Glutamatergic neuron (in vitro differentiated cells): ENCODE data around the gene KLHL8. TPM values are rescaled to one million over a fixed set of nuclear protein-coding genes. Genes with fewer than 3 reads are reported as not detected.
"Not testable (repeated sequence)": the region's sequence is repeated elsewhere in the genome, so short reads cannot be mapped to it uniquely, and the experiment has no call there.

Experiments
- DNase-seq: peaks from one replicate; pipeline ENCODE4 v3.0.0; 2022
- H3K27ac Mint-ChIP-seq: one replicate; pipeline ENCODE4 v1.8.0; 2020; ENCODE audit warnings: mild to moderate bottlenecking, mixed read lengths, inconsistent platforms; ENCODE audit not compliant: unreplicated experiment
- H3K27me3 Mint-ChIP-seq: one replicate; pipeline ENCODE4 v1.8.0; 2020; ENCODE audit warnings: mild to moderate bottlenecking, moderate library complexity, mixed read lengths, inconsistent platforms; ENCODE audit not compliant: unreplicated experiment
- H3K36me3 Mint-ChIP-seq: one replicate; pipeline ENCODE4 v1.8.0; 2020; ENCODE audit warnings: mild to moderate bottlenecking, mixed read lengths, inconsistent platforms; ENCODE audit not compliant: unreplicated experiment
- H3K4me1 Mint-ChIP-seq: one replicate; pipeline ENCODE4 v1.8.0; 2020; ENCODE audit warnings: mild to moderate bottlenecking, low read depth, mixed read lengths, inconsistent platforms; ENCODE audit not compliant: unreplicated experiment
- H3K4me3 Mint-ChIP-seq: one replicate; pipeline ENCODE4 v1.8.0; 2020; ENCODE audit warnings: mild to moderate bottlenecking, mixed read lengths, inconsistent platforms; ENCODE audit not compliant: unreplicated experiment
- H3K9me3 Mint-ChIP-seq: one replicate; pipeline ENCODE4 v1.8.0; 2020; ENCODE audit warnings: mild to moderate bottlenecking, moderate library complexity, mixed read lengths, inconsistent platforms; ENCODE audit not compliant: unreplicated experiment
- total RNA-seq: library from RNA; stranded (reverse); fragmentation: NEBNext Ultra II Directional; extraction: Animal tissue kit (Norgen Biotek cat#: 25700); gene quantifications from one replicate; pipeline ENCODE4 v1.2.1, GENCODE V29; 2021; ENCODE audit not compliant: unreplicated experiment
- TF ChIP-seq, protein P1 (sequence below): fragments of 200-600 bp; sonication (generic); IDR thresholded peaks from one replicate; pipeline ENCODE4 v1.5.0; 2021; ENCODE audit not compliant: partially characterized antibody, unreplicated experiment

The KLHL8 gene
- total RNA-seq, 1 donor from 2014 or later, result 16.6 TPM

- peaks cover 2% of the 10 kb centered on the region for H3K27me3 Mint-ChIP-seq
- no peak for DNase-seq
- H3K4me1 Mint-ChIP-seq, result no peaks in the 10 kb centered on the region
- peaks cover 5% of the 10 kb centered on the region for H3K9me3 Mint-ChIP-seq
- H3K4me3 Mint-ChIP-seq, result no peak overlapping the region
- H3K27ac Mint-ChIP-seq, result no peak overlapping the region
- H3K36me3 Mint-ChIP-seq, result no peaks in the 10 kb centered on the region
- TF ChIP-seq, protein P1, sequence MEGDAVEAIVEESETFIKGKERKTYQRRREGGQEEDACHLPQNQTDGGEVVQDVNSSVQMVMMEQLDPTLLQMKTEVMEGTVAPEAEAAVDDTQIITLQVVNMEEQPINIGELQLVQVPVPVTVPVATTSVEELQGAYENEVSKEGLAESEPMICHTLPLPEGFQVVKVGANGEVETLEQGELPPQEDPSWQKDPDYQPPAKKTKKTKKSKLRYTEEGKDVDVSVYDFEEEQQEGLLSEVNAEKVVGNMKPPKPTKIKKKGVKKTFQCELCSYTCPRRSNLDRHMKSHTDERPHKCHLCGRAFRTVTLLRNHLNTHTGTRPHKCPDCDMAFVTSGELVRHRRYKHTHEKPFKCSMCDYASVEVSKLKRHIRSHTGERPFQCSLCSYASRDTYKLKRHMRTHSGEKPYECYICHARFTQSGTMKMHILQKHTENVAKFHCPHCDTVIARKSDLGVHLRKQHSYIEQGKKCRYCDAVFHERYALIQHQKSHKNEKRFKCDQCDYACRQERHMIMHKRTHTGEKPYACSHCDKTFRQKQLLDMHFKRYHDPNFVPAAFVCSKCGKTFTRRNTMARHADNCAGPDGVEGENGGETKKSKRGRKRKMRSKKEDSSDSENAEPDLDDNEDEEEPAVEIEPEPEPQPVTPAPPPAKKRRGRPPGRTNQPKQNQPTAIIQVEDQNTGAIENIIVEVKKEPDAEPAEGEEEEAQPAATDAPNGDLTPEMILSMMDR, result no peak
These were observed 3.9 kb upstream of the KLHL8 start for GRCh38 chr4:87224141-87224923.

DNA sequence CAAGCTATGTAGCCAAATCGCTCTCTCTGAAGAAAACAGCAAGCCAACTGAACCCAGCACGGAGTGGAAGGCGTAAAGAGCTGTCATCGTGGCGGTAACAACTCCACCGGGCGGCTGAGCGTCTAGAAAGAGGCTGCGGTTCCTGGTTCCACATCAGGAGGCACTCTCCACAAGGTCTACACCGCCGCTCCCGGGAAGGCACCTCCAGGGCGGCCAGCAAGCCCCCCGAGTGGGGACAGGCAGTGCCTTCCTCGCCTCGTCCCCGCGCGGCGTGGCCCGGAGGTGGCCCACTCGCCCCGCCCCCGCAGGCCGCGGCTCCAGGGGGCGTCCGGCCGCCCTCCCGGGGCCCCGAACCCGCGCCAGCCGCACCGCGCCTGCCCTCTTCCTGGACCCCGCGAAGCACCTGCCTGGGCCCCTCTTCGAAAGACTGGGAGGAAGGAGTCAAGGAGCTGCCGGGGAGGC, 755 bp downstream of the KLHL8 start:
- DNase-seq, result peak; percentile 60
- H3K27me3 Mint-ChIP-seq, result peaks cover 2% of the 10 kb centered on the region
- H3K4me3 Mint-ChIP-seq, result peak overlapping the region; percentile 92
- H3K4me1 Mint-ChIP-seq, result peaks cover 3% of the 10 kb centered on the region
- TF ChIP-seq, protein P1, result no peak
- peaks cover 9% of the 10 kb centered on the region for H3K9me3 Mint-ChIP-seq
- peak overlapping the region; percentile 89 for H3K27ac Mint-ChIP-seq
- H3K36me3 Mint-ChIP-seq, result no peaks in the 10 kb centered on the region

- not testable (repeated sequence) for H3K9me3 Mint-ChIP-seq, H3K27ac Mint-ChIP-seq, H3K4me1 Mint-ChIP-seq, H3K36me3 Mint-ChIP-seq, H3K27me3 Mint-ChIP-seq, H3K4me3 Mint-ChIP-seq, DNase-seq
These were observed 3.1 kb downstream of the KLHL8 start for GRCh38 chr4:87217235-87217763.

GRCh38 chr4:87216469-87216868, 3.9 kb downstream of the KLHL8 start:
- no peak overlapping the region for H3K27ac Mint-ChIP-seq
- H3K9me3 Mint-ChIP-seq, result peaks cover 9% of the 10 kb centered on the region
- peaks cover 2% of the 10 kb centered on the region for H3K27me3 Mint-ChIP-seq
- no peak overlapping the region for H3K4me3 Mint-ChIP-seq
- DNase-seq, result no peak
- TF ChIP-seq, protein P1, result no peak
- peaks cover 3% of the 10 kb centered on the region for H3K4me1 Mint-ChIP-seq
- no peaks in the 10 kb centered on the region for H3K36me3 Mint-ChIP-seq

- H3K4me3 Mint-ChIP-seq, result no peak overlapping the region
- no peak for DNase-seq
- no peaks in the 10 kb centered on the region for H3K27me3 Mint-ChIP-seq
- no peaks in the 10 kb centered on the region for H3K9me3 Mint-ChIP-seq
- no peaks in the 10 kb centered on the region for H3K36me3 Mint-ChIP-seq
- TF ChIP-seq, protein P1, result no peak
- H3K4me1 Mint-ChIP-seq, result no peaks in the 10 kb centered on the region
- H3K27ac Mint-ChIP-seq, result no peak overlapping the region
These were observed 6.9 kb downstream of the KLHL8 start for GRCh38 chr4:87213421-87214075.
